Measurements from ENCODE around the gene CREBL2.
A peak's percentile ranks its signal among the peaks of the same experiment; 100 is the strongest.
"Not testable (repeated sequence)": the region's sequence is repeated elsewhere in the genome, so short reads cannot be mapped to it uniquely, and the experiment has no call there.

CREBL2 gene

DNA sequence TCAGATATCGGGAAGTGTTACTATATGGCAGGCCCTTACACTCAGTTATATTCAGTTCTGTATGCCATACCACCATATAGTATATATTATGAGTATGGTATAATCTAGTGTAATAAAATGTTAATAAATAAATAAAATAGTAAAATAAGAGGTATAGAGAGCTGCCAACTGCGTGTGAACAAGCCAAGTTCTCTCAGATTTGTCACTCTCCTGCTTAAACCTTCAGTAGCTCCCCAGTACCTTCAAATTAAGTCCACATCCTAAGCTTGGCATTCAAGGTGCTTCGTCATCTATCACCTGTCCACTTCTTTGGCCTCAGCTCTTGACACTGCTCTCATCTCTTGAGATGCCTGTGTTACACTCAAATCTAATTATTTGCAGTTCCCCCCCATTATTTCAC is 12.8 kb upstream of the CREBL2 start:
- DNase-seq (ENCODE audit: low spot score) = no peak

DNA sequence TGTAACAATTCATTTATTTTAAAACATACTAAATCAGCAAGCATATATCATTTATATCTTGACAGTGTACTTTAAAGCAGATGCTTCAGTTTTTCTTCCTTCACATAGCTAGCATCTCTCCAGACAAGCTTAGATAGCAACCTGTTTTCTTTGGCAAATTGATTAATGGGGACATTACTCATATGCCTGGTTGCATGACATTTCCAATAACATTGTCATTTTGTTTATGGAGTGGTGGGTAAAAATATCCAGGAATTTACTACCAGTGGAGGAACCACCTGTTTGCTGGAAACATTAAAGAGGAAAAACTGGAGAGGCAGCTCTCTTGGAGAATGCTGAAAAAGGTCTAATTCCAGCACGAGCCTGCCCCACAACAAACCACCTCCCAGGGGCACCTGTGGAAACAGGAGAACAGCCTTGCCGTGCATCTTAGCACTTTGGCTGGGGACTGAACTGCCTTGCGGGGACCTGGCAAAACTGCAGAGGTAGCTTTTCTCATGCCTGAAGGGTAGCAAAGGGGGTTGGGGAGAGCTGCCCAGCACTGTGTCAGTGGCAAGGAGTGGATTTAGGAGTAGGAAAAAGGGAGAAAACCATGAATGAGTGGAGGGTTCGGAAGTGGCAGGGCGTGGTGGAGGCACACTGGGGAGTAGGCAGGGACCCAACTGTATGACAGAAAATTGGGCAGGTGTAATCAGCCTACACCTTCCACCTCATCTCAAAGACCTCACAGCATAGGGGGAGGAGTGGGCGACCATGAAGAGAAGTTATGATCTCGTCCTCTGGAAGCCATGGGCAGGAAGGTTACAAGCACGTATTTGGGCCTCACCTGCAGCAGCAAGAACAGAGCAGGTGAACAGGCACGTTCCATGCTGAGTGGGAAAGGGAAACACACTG is 11.7 kb upstream of the CREBL2 start:
- no peak for DNase-seq (ENCODE audit: low spot score)

- DNase-seq (ENCODE audit: low spot score) = no peak
These were observed 11.0 kb upstream of the CREBL2 start for GRCh38 chr12:12600659-12601058.

GRCh38 chr12:12604740-12605139 is 6.9 kb upstream of the CREBL2 start:
- DNase-seq (ENCODE audit: low spot score) = no peak

DNA sequence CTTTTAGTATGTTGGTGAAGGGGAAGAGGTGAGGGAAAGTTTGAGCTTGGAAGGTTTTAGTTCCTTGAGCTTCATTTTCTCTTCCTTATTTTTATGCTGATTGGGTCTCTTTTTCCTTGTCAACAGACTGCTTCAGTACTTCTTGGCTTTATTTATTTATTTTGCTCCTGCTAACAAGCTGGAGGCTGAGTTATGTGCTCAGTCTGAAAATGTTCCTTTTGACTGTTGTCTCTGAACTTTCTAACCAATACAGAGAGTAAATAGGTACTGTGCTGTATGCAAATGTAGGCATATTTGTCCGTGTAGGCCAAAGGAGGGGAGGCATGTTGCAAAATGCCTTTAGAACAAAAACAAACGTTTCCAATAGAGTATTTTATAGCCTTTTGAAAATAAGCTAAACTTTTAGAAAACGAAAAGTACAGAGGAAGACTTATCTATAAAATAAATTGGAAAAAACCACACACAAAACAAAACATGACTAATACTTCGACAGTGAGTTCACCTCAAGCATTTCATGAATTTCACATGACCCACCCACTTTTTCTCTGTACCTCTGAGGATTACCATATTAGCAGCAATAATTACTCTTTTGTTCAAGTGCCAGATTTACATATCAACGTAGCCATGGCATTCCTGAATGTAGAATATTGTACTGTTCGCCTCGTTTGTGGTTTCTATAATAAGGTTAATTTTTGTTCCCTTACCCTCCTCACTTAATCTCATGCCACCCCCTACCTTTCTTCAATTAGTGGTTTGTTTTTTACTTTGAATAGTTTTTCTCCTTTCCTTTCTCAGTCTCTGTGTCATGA is 4.7 kb upstream of the CREBL2 start:
- DNase-seq (ENCODE audit: low spot score) = no peak

- no peak for DNase-seq (ENCODE audit: low spot score)
These were observed 3.1 kb upstream of the CREBL2 start for GRCh38 chr12:12608557-12608957.

DNA sequence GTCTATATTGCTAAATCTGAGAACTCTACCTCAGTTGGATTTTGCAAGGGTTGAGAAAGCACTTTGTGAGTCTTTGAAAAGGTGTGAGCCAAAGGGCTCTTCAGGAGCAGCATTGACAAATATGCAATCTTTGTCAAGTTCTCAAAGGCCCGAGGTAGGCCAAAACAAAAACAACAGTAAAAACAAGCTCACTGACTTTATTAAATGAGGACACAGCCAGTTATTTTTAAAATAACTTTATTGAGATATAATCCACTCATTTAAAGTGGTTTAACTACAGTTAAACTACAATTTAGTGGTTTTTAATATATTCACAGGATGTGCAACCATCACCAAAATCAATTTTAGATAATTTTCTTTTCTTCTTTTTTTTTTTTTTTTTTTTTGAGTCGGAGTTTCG is 2.0 kb upstream of the CREBL2 start:
- DNase-seq (ENCODE audit: low spot score) = no peak

DNA sequence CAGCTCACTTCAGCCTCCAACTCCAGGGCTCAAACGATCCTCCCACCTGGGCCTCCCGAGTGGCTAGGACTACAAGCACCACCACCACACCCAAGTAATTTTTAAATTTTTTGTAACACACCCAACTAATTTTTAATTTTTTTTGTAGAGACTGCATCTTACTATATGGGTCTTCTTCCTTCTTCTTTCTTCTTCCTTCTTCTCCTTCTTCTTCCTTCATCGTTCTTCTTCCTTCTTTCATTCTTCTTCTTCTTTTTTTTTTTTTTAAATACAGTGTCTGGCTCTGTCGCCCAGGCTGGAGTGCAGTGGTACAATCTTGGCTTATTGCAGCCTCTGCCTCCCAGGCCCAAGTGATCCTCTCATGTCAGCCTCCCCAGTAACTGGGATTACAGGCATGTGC is 965 bp upstream of the CREBL2 start:
- DNase-seq (ENCODE audit: low spot score) = no peak

DNA sequence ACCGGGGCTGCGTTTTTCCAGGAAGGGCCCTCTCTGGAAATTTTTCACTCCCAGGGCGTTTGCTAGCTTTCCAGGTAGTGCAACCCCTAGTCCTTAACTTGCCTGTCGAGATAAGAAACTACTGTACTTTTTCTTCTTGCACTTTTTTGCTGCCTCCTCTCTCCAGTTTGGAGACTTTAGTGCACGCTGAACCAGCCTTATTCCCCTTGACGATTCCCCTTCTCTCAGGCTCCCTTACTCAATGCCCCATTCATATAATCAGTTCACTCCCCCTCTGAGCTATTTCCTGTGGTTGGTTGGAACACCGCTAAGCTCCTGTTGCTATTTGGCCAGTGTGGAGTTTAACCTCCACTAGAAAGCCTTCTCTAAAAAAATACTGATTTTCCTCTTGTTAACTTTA is 682 bp downstream of the CREBL2 start:
- DNase-seq (ENCODE audit: low spot score) = peak; percentile 45

GRCh38 chr12:12613344-12613743 is 1.7 kb downstream of the CREBL2 start:
- DNase-seq (ENCODE audit: low spot score) = no peak

DNA sequence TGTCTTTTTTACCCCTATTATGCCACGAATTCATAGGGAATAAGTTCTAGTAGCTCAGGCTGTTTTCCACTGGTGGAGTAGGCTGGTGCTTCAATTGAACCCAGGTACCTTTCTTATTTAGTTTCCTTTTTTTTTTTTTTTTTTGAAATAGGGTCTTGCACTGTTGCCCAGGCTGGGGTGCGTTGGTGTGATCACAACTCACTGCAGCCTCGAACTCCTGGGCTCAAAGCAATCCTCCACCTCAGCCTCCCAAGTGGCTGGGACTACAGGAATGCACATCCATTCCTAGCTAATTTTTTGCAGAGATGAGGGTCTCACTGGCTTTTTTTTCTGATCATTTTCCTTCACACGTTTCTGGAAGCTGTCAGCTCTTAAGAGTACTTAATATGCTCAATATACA is 2.7 kb downstream of the CREBL2 start:
- DNase-seq (ENCODE audit: low spot score) = no peak

DNA sequence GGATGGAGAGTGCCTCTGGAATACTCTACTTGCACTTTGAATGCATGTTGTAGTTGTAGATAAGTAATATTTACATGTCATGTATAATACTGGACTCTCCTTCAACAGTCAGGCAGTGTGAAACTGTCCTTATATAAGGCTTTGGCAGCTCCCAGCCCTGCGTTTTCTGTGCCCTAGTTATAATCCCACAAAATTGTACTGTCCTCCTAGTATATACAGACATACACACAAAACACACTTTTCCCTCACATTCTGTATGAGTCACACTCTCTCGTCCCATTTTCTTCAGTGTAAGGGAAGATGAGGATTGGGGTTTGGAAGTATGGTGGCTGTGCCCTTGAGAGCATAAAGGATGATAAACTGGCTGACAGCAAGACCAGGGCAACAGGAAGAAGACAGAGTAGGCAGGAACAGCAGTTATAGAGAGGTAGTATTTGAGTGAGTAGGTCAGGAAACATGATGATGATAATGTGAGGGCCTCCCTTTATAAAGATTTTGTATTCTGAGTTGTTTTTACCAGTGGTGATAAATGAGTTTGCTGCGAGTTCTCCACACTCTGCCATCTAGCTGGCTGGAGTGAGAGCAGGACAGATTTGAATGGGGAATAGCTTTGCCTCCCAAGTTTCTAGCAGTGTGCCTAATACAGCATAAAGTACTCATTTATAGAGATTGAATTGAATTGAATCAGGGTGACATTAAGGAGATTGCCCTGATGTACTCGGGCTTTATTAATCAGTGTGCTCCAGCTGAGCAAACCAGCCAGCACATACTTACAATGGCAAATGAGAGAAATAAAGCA is 5.0 kb downstream of the CREBL2 start:
- no peak for DNase-seq (ENCODE audit: low spot score)

GRCh38 chr12:12618064-12618463 is 6.4 kb downstream of the CREBL2 start:
- not testable (repeated sequence) for DNase-seq (ENCODE audit: low spot score)

DNA sequence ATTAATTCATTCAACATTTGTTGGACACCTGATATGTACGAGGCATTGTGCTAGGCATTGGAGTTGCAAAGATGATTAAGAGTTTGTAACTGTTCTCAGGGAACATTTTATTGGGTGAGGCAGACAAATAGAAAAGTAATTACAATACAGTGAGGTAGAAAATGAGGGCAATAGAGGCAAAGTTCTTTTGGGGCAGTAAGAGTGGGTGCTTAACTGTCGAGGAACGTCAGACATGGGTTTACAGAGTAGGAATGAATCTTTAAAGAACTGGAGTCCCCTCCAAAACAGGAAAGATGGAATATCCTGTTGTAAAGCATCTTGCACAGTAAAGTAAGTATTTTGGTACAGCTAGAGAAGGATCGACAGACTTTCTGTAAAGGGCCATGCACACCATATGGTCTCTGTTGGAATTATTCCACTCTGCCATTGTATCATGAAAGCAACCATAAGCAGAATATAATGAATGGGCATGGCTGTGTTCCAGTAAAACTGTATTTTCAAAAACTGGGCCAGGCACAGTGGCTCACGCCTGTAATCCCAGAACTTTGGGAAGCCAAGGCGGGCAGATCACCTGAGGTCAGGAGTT is 9.1 kb downstream of the CREBL2 start:
- no peak for DNase-seq (ENCODE audit: low spot score)

- DNase-seq (ENCODE audit: low spot score) = no peak
These were observed 10.7 kb downstream of the CREBL2 start for GRCh38 chr12:12622418-12622817.

GRCh38 chr12:12624498-12624992 is 12.9 kb downstream of the CREBL2 start:
- DNase-seq (ENCODE audit: low spot score) = no peak

DNA sequence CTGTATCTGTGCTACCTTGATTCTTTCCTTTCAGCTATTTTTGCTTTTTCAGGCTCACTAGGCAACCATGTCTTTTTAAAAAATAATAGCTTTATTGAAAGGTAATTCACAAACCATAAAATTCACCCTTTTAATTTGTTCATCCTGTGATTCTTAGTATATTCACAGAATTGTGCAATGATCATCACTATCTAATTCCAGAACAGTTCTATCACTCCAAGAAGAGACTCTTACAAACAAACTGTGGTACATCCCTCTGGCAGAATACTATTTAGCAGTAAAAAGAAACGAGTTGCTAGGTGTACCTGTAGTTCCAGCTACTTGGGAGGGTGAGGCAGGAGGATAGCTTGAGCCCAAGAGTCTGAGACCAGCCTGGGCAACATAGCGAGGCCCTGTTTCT is 14.8 kb downstream of the CREBL2 start:
- DNase-seq (ENCODE audit: low spot score) = no peak

DNA sequence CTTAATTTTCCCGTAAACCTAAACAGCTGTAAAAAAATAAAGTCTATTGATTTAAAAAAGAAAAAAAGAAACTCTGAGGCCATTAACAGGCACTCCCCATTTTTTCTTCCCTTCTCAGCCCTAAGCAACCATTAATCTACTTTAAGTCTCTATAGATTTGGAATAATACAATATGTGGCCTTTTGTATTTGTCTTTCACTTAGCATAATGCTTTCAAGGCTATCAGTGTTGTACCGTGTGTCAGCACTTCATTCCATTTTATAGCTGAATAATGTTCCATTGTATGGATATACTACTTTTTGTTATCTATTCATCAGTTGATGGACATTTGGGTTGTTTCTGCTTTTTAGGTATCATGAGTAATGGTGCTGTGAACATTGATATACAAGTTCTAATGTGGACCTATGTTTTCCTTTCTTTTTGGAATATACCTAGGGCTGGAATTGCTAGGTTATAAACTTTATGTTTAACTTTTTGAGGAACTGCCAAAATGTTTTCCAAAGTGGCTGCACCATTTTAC is 15.7 kb downstream of the CREBL2 start:
- DNase-seq (ENCODE audit: low spot score) = no peak

GRCh38 chr12:12628013-12628412 is 16.3 kb downstream of the CREBL2 start:
- DNase-seq (ENCODE audit: low spot score) = no peak

GRCh38 chr12:12630850-12631249 is 19.2 kb downstream of the CREBL2 start:
- DNase-seq (ENCODE audit: low spot score) = no peak

DNA sequence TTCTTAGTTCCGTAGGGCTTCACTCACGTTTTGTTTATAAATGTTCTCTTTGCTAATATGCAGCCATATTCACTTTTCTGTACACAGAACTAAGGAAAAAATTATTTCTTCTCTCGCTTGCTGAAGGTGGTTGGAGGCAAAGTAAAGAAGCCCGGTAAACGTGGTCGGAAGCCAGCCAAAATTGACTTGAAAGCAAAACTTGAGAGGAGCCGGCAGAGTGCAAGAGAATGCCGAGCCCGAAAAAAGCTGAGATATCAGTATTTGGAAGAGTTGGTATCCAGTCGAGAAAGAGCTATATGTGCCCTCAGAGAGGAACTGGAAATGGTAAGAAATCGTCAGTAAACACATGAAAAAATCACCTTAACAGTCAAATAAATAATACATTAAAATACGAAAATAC is 24.0 kb downstream of the CREBL2 start:
- no peak for DNase-seq (ENCODE audit: low spot score)

DNA sequence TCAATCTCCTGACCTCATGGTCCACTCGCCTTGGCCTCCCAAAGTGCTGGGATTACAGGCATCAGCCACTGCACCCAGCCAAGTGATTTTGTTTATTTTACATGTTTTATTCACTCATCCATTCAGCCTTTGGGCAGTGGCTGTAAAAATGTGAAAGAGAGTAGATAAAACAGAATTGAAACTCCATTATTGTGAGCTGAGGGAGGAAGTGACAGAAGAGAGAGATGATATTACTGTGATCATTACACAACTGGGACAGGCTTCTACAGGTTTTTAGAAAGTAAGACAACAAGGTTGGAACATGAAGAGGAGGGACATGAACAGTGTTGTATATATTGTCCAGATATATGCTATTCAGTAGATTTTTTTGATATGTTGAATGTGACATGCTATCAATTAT is 25.0 kb downstream of the CREBL2 start:
- no peak for DNase-seq (ENCODE audit: low spot score)

Data from D341Med (cell line).